ENCODE data around the gene MINK1.
"Not testable (repeated sequence)": the region's sequence is repeated elsewhere in the genome, so short reads cannot be mapped to it uniquely, and the experiment has no call there.

Gene MINK1

GRCh38 chr17:4812690-4813089 is 20.4 kb upstream of the MINK1 start:
- DNase-seq = no peak

DNA sequence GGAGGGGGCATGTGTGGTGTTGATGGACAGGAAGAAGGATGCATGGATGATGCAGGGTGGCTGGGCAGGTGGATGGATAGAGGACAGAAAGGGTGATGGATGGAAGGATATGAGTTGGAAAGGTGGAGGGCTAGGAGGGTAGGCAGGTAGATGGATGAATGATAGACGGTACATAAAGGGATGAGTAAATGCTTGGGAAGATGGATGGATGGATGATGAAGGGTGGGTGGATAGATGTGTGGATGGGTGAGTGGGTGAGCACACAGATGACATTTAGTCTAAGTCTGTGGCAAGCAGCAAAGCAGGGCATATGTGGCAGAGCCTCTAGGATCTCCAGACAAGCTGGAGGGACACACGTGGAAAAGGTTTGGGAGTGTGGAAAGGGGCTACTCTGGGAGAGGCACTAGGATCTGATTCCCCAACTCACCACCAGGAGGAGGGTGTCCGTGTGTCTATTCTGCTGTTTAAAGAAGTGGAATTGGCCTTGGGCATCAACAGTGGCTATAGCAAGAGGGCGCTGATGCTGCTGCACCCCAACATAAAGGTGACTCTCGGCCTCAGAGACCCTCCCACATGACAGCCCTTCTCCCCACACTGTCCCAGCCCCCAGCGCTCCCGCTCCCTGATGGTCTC is 18.0 kb upstream of the MINK1 start:
- no peak for DNase-seq

DNA sequence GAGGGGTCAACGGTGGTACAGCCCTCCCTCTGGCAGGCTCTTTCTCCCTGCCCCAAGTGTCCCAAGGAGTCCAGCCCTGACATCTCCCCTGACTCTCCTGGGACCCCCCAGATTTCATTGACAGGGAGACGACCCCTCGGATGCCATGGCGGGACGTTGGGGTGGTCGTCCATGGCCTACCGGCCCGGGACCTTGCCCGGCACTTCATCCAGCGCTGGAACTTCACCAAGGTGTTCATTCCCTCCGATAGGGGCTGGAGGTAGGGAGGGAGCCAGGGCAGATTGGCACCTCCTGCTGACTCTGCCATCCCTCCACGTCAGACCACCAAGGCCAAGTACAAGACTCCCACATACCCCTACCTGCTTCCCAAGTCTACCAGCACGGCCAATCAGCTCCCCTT is 16.3 kb upstream of the MINK1 start:
- no peak for DNase-seq

- DNase-seq = no peak
Measured at GRCh38 chr17:4818276-4818675, 14.9 kb upstream of the MINK1 start.

DNA sequence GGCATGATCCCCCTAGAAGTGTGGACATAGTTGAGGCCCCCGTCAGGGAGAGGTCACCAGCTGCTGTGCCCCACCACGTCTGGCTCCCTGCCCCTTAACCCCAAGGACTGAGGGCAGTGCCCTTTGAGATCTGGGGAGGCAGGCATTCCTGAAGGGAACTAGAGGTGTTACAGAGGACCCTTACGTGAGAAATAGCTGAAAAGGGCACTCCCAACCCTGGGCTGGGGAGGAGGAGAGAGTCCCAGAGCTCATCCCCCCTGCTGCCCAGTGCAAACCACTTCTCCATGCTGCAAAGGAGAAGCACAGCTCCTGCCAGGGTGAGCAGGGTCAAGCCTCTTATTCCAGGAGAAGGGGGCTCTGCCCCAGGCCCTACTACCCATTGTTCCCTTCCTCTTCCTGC is 10.3 kb upstream of the MINK1 start:
- no peak for DNase-seq

DNA sequence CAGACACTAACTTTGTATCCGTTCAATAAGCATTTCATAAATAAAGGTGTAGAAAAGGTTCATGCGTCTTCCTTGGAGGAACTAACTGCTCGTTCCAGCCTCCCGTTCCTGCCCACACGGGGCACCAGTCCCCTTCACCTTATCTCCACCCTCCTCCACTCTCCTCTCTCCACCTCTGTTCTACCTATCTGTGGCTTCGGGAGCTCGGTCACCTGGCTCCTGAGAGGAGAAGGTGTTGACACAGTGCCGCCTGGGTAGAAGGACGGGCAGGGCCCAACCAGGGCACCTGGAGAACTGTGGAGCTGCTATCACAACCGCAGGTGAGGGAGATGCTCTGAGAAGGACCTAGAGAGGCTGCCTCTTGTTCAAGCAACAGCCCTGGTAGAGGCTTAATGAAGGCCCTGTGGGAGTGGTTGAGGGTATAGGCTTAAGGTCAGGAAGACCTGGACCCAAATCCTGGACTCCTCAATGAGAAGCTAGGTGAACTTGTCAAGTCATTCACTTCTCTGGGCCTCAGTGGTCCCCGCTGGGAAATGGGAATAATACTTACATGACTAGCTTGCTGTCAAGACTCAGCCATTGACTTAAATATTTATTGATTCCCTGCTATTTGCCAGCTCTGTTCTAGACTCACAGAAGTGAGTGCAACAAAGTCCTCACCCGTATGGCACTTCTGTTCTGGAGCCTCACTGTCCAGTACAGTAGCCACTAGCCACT is 9.6 kb upstream of the MINK1 start:
- no peak for DNase-seq

DNA sequence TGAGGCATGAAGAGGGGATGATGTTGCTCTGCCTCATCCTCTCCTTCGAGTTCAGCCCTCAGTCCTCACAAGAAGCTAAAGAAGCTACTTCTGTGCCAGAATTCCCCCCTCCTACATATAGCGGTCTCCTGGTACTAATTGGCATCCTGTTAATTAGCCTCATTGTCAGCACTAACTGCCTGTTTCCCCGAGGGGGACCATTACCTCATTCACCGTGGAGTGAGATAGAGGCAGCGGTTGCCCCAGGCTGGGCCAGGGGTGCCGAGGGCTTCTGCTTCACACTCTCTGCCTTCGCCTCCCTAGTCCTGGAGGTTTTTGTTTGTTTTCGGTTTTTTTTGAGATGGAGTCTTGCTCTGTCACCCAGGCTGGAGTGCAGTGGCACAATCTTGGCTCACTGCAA is 5.7 kb upstream of the MINK1 start:
- DNase-seq = no peak

DNA sequence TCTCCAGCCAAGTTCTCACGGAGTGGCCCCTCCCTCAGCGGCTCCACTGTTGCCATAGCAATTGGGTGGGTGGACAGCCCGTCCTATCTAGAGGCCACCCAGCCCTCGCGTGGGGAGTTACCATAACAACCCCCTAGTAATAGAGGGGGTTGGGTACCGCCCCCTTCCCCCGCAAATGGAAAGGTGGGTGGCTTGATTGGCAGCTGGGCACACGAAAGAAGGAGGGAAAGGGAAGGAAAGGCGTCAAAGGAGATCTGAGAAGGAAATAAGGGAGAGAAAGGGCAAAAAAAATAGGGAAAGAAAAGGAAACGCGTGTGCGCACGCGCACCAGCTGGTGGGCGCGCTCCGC is 337 bp upstream of the MINK1 start:
- not testable (repeated sequence) for DNase-seq

GRCh38 chr17:4833941-4834680 is 971 bp downstream of the MINK1 start:
- no peak for DNase-seq

DNA sequence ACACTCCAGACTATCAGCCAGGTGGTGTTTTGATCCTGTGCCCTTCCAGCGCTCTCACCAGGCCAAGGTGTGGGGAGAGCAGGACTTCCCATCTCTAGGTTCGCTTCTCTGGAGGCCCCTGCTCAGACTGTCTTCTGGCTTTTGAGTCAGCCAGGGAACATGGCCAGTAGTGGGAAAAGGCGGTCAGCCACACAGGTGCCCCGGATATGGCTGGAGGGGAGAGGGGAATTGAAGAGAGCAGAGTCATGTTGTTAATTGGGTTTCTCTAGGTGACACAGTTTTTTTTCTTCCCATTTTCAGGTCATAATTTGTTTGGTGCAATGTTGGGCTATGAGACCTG is 1.5 kb downstream of the MINK1 start:
- DNase-seq = no peak

DNA sequence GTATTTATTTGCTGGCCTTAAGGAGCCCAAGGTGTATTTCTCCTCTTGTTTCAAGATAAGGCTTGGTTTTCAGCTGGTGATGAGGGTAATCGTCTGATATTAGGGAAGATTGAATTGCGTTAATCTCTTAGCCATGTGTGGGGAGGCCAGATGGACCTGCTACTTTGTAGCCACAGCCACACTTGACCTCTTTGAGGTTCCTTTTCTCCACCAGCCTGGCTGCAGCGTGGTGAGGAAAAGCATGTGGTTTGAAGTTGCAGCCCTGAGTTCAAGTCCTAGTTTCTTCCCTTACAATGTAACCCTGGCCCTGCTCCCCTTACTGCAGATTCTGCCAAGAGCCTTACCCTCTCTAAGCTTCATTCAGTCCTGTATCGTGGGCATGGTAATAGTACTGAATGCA is 3.1 kb downstream of the MINK1 start:
- DNase-seq = no peak

DNA sequence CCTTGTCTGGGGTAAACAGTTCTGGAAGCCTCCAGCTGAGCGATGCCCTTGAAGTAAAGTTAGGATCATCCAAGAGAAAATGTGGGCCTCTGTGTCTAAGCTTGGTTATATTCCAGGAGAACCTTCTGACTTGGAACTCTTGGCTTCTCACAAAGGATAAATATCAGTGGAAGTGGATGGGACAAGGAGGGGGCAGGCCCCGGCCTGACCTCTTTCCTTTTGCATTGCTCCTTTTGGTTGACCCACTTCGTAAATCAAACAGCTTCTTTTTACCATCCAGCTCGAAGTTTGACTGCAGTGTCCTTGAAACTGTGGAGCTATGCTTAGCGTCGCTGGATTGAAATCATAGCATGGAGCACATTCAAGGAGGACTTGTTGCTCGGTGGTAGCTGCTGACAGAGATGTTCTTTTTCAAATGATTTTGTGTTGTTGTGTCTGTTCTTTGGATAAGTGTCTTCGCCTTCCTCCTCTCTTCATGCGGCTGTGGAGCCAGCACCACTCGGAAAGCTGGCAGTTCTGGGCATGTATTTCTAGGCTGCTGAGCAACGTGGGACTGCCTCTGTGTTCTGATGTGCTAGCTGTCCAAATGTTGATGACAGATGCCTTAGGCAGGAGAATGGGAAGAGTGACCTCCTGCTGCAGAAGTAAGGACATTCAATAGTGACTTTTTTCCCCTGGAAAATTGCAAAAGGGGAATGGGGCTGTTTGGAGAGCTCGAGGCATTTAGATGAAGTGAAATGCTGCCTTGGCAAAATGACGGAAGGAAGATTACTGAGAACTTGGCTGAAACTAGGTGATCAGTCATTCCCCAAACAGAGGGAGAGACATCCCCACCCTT is 4.5 kb downstream of the MINK1 start:
- DNase-seq = no peak

DNA sequence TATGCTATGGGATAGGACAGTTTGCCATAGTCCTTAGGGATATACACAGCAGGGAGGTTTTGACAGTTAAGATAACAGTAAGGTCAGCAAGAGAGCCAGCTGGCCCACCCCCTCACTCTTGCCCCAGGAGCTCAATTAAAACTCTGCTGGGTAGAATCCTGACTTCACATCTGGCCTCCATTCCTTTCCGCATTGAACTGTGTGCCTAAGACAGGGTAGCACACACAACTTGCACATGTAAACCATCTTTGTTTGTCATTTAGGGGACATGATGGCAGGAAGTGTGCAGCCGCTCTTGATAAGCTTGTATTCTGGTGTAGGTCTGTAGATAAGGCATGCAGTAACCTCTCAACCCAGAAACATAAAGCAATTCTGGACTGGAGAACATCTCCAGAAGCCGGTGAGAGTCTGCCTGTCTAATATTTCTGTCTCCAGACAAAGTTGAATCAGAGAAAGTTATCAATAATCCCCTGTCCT is 5.2 kb downstream of the MINK1 start:
- DNase-seq = no peak

DNA sequence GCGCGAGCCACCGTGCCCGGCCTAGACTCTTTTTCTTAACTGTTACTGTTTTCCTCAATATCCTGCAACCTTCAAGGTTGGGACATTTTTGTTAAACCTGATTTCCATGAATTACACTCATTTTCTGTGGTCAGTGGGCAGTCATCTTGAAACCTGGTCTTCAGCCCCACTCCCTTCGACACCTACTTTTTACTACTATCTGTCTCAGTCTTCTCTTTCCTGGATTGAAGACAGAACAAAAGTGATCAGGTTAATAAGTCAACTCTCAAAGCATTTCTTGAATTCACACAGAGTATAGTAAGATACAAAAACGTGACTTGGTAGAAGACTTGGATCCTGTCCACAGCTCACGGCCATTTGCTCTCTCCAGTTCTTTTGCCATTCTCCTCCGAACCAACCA is 6.1 kb downstream of the MINK1 start:
- DNase-seq = no peak

- no peak for DNase-seq
Measured at GRCh38 chr17:4839965-4840892, 7.1 kb downstream of the MINK1 start.

- DNase-seq = no peak
Measured at GRCh38 chr17:4840893-4841242, 7.7 kb downstream of the MINK1 start.

GRCh38 chr17:4842376-4842775 is 9.2 kb downstream of the MINK1 start:
- no peak for DNase-seq

DNA sequence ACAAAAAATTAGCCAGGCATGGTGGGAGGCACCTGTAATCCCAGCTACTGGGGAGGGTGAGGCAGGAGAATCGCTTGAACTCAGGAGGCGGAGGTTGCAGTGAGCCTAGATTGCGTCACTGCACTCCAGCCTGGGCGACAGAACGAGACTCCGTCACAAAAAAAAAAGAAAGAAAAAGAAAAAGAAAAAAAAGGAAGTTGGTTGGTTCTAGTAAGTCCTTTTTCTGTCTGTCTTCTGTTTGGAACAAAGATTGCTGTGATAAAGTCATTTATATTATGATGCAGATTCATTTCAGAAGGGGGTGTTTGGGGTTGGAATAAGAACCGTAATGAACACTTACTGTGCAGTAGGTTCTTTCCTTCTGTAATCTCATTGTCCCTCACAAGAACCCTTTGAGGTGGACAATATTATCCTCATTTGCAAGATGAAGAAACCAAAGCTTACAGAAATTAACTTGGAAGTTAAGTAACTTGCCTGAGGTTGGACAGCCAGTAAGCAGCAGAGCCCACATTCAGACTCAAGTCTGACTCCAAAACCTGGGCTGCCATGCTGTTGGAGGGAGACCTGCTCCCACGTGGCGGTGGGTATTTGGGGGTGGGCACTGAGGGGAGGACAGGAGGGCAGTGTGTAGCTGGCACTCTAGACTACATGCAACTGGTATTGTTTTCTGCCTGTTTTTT is 10.3 kb downstream of the MINK1 start:
- no peak for DNase-seq

- no peak for DNase-seq
Measured at GRCh38 chr17:4845118-4845517, 12.0 kb downstream of the MINK1 start.

DNA sequence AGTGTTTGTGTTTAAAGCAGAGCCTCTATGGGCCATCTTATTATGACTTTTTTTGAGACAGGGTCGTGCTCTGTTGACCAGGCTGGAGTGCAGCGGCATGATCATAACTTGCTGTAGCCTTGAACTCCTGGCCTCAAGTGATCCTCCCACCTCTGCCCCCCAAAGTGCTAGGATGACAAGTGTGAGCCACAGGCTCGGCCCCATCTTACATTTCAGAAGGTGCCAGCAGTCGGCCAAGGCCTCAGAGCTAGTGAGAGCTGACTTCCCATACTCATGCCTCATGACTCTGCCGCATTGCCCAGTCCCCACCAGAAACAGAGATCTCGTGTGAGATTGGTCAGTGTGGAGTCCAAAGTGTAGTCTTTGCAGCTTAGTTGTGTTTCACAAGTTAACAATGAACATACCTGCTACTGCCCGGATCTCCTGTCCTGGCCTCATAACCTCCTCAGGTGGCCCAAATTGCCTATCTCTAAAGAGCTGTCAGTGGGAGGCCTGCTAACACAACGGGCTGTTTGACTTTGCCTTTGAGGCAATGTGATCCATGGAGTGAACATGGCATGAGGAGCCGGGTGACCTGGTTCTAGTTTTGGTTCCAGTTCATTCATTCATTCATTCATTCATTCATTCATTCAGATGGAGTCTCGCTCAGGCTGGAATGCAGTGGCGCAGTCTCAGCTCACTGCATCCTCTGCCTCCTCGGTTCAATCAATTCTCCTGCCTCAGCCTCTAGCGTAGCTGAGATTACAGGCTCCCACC is 13.7 kb downstream of the MINK1 start:
- no peak for DNase-seq

GRCh38 chr17:4849011-4849536 is 15.9 kb downstream of the MINK1 start:
- no peak for DNase-seq

Measured in NCI-H2107 (cell line).